Islet precursor cell (in vitro differentiated cells): Measurements from ENCODE around the gene OR8I2.
"Not testable (repeated sequence)": the region's sequence is repeated elsewhere in the genome, so short reads cannot be mapped to it uniquely, and the experiment has no call there.

Experiments used
- DNase-seq: peaks from one replicate; pipeline ENCODE4 v3.0.0-alpha.2; 2018

OR8I2 gene

GRCh38 chr11:56093008-56093407 lies at the start of gene OR8I2:
TSS of gene OR8I2 (plus strand) at chr11:56093308. CDS start at chr11:56093308, 0 bp downstream.
- DNase-seq: no peak

- DNase-seq: no peak
Measured at GRCh38 chr11:56045538-56045937, 47.6 kb upstream of the OR8I2 start.

GRCh38 chr11:56048480-56048879 lies 44.6 kb upstream of the OR8I2 start:
- DNase-seq: no peak

- no peak for DNase-seq
Measured at GRCh38 chr11:56049487-56049886, 43.6 kb upstream of the OR8I2 start.

- not testable (repeated sequence) for DNase-seq
Measured at GRCh38 chr11:56056366-56056765, 36.7 kb upstream of the OR8I2 start.

GRCh38 chr11:56057661-56058237 lies 35.4 kb upstream of the OR8I2 start:
- peak; percentile 90 for DNase-seq

- DNase-seq: peak; percentile 56
Measured at GRCh38 chr11:56058260-56058780, 34.8 kb upstream of the OR8I2 start.

GRCh38 chr11:56066980-56067379 lies 26.1 kb upstream of the OR8I2 start:
- no peak for DNase-seq

- DNase-seq: no peak
Measured at GRCh38 chr11:56089697-56090096, 3.4 kb upstream of the OR8I2 start.

GRCh38 chr11:56103210-56103737 lies 10.2 kb downstream of the OR8I2 start, which contains the start of gene OR8H2:
TSS of gene OR8H2 (plus strand) at chr11:56103687. CDS start at chr11:56105043, 1,356 bp downstream.
- DNase-seq: no peak

- no peak for DNase-seq
Measured at GRCh38 chr11:56122073-56122472, 29.0 kb downstream of the OR8I2 start, which contains the start of gene OR8H3. TSS of gene OR8H3 (plus strand) at chr11:56122373. CDS start at chr11:56122373, 0 bp downstream.

- no peak for DNase-seq
Measured at GRCh38 chr11:56140151-56140661, 47.1 kb downstream of the OR8I2 start, which contains the start of gene OR8J3. TSS of gene OR8J3 (minus strand) at chr11:56140201. CDS start at chr11:56137718, 2,483 bp downstream.

- not testable (repeated sequence) for DNase-seq
Measured at GRCh38 chr11:56143681-56144080, 50.6 kb downstream of the OR8I2 start.
